ENCODE data around the gene SH3RF2.
"Not testable (repeated sequence)": the region's sequence is repeated elsewhere in the genome, so short reads cannot be mapped to it uniquely, and the experiment has no call there.

DNA sequence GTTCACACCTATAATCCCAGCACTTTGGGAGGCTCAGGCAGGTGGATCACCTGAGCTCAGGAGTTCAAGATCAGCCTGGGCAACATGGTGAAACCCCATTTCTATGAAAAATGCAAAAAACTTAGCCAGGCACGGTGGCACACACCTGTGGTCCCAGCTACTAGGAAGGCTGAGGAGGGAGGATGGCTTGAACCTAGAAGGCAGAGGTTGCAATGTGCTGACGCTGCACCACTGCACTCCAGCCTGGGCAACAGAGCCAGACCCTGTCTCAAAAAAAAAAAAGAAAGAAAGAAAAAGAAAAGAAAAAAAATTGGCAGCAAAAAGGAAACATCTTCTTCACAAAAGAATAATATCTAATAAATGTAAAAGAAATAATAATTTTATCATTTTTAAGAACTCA, 172.5 kb downstream of the SH3RF2 start:
- not testable (repeated sequence) for TF ChIP-seq POLR2A (IDR thresholded peaks at IDR 0.05)
- TF ChIP-seq, protein P1, sequence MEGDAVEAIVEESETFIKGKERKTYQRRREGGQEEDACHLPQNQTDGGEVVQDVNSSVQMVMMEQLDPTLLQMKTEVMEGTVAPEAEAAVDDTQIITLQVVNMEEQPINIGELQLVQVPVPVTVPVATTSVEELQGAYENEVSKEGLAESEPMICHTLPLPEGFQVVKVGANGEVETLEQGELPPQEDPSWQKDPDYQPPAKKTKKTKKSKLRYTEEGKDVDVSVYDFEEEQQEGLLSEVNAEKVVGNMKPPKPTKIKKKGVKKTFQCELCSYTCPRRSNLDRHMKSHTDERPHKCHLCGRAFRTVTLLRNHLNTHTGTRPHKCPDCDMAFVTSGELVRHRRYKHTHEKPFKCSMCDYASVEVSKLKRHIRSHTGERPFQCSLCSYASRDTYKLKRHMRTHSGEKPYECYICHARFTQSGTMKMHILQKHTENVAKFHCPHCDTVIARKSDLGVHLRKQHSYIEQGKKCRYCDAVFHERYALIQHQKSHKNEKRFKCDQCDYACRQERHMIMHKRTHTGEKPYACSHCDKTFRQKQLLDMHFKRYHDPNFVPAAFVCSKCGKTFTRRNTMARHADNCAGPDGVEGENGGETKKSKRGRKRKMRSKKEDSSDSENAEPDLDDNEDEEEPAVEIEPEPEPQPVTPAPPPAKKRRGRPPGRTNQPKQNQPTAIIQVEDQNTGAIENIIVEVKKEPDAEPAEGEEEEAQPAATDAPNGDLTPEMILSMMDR (IDR thresholded peaks at IDR 0.05 in 4 of 5, conservative IDR thresholded peaks at IDR 0.05 in 1 of 5): not testable (repeated sequence)
